NCI-H1694 (cell line): ENCODE results near the gene SPATA19.

ENCODE experiments used
- DNase-seq: peaks from one replicate; lab custom pipeline; 2025; lab: John Stamatoyannopoulos, UW

SPATA19 gene

GRCh38 chr11:133835593-133836548, 9.4 kb downstream of the SPATA19 start:
- DNase-seq, result no peak

- peak; percentile 58 for DNase-seq
Measured at GRCh38 chr11:133834682-133835592, 10.4 kb downstream of the SPATA19 start.

GRCh38 chr11:133833898-133834681, 11.2 kb downstream of the SPATA19 start:
- DNase-seq, result no peak

- DNase-seq, result no peak
Measured at GRCh38 chr11:133832991-133833897, 12.1 kb downstream of the SPATA19 start.

- DNase-seq, result no peak
Measured at GRCh38 chr11:133832096-133832990, 13.0 kb downstream of the SPATA19 start.

GRCh38 chr11:133830931-133831907, 14.1 kb downstream of the SPATA19 start:
- DNase-seq, result peak; percentile 20

GRCh38 chr11:133829566-133829965, 15.7 kb downstream of the SPATA19 start:
- DNase-seq, result no peak

- no peak for DNase-seq
Measured at GRCh38 chr11:133828871-133829270, 16.4 kb downstream of the SPATA19 start.

- DNase-seq, result no peak
Measured at GRCh38 chr11:133827556-133827955, 17.8 kb downstream of the SPATA19 start.

- no peak for DNase-seq
Measured at GRCh38 chr11:133826866-133827265, 18.4 kb downstream of the SPATA19 start.

- no peak for DNase-seq
Measured at GRCh38 chr11:133825666-133826065, 19.6 kb downstream of the SPATA19 start.

- DNase-seq, result no peak
Measured at GRCh38 chr11:133825156-133825555, 20.2 kb downstream of the SPATA19 start.

- no peak for DNase-seq
Measured at GRCh38 chr11:133824593-133824992, 20.7 kb downstream of the SPATA19 start.

GRCh38 chr11:133823614-133824013, 21.7 kb downstream of the SPATA19 start:
- DNase-seq, result no peak

- DNase-seq, result no peak
Measured at GRCh38 chr11:133823211-133823610, 22.1 kb downstream of the SPATA19 start.

- DNase-seq, result no peak
Measured at GRCh38 chr11:133821776-133822175, 23.5 kb downstream of the SPATA19 start.

GRCh38 chr11:133819746-133820315, 25.5 kb downstream of the SPATA19 start:
- no peak for DNase-seq

GRCh38 chr11:133819114-133819513, 26.2 kb downstream of the SPATA19 start:
- no peak for DNase-seq
